A172 (cell line): ENCODE results near the gene INPPL1. TPM values are rescaled to one million over a fixed set of nuclear protein-coding genes. Genes with fewer than 3 reads are reported as not detected.

Experiments used
- DNase-seq: peaks from one replicate; pipeline ENCODE4 v3.0.0-alpha.2; 2015; ENCODE audit warnings: low spot score
- total RNA-seq: library from RNA; depleted of rRNA; stranded (reverse); fragments of >200 nt; shearing (Covaris generic); gene quantifications from 2 replicates; pipeline ENCODE4 v1.2.3, GENCODE V29; 2014; rRNA removed

The INPPL1 gene
- total RNA-seq, 1 experiment from 2014 or later: 73.0 TPM

GRCh38 chr11:72283947-72284346, 59.4 kb downstream of the INPPL1 start:
- DNase-seq: no peak

- no peak for DNase-seq
Observed at GRCh38 chr11:72287293-72287692, 62.7 kb downstream of the INPPL1 start.

Other genes with a start within 250 kb of the INPPL1 start
- gene IL18BP, start 225.9 kb upstream of the INPPL1 start, total RNA-seq: 1.6 and 3.9 TPM in 2 replicates
- gene NUMA1, start 144.2 kb upstream of the INPPL1 start, total RNA-seq: 113 and 161 TPM in 2 replicates
- gene LRRC51, start 143.9 kb upstream of the INPPL1 start, total RNA-seq: 10.9 and 20.3 TPM in 2 replicates
- 147 and 168 TPM in 2 replicates for gene LAMTOR1, start 121.5 kb upstream of the INPPL1 start, total RNA-seq
- gene TOMT, start 118.8 kb upstream of the INPPL1 start, total RNA-seq: not detected in 2 replicates
- gene ANAPC15, start 112.1 kb upstream of the INPPL1 start, total RNA-seq: 81.5 and 94.6 TPM in 2 replicates
- not detected in 2 replicates for gene FOLR3, start 89.0 kb upstream of the INPPL1 start, total RNA-seq
- gene FOLR1, start 32.6 kb upstream of the INPPL1 start, total RNA-seq: 0.50 TPM in 1 of 2 replicates, not detected in the other
- gene FOLR2, start 8.0 kb upstream of the INPPL1 start, total RNA-seq: not detected in 2 replicates
- not detected in 2 replicates for gene PHOX2A, start 19.4 kb downstream of the INPPL1 start, total RNA-seq
- 41.7 and 48.8 TPM in 2 replicates for gene CLPB, start 209.8 kb downstream of the INPPL1 start, total RNA-seq